SH-SY5Y (cell line): Measurements from ENCODE around the gene SOWAHA.

Experiments
- GATA2 ChIP-seq: IDR thresholded peaks from 2 replicates; pipeline ENCODE4 v1.6.1; 2011; ENCODE audit warnings: mild to moderate bottlenecking, low read depth, low read length
- GATA3 ChIP-seq: IDR thresholded peaks from 2 replicates; pipeline ENCODE4 v1.6.1; 2011; ENCODE audit warnings: low read depth, mild to moderate bottlenecking, low read length, moderate library complexity

DNA sequence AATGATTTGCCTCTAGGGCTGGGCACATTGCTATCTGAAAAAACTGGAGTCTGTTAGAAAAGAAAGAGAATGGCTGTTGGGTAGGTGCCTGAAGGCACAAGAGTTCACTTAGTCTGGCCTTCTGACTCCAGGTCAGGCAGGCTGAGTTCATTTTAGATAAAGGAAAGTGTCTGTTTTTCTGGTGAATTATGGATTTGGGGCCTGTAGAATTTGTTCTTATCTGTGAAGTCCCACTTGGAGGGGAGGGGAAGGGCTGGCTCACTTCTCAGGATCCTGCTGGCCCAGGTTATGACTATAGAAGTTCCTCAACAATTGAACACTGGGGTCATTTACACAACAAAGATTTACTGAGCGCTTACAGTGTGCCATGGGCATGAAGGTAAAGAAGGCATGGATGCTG lies 24.6 kb upstream of the SOWAHA start:
- no peak for TF ChIP-seq GATA3
- TF ChIP-seq GATA2, result no peak
